GM10266 (cell line): ENCODE data around the gene MAT2A.

Experiments used
- DNase-seq: peaks from one replicate; pipeline ENCODE4 v3.0.0; 2012; ENCODE audit errors: extremely low spot score
- TF ChIP-seq, protein P1 (sequence below): IDR thresholded peaks from 2 replicates; pipeline ENCODE4 v1.5.1; 2012; ENCODE audit warnings: mild to moderate bottlenecking, low read depth; ENCODE audit not compliant: control insufficient read depth, insufficient read depth; ENCODE audit errors: missing control alignments

Gene MAT2A

DNA sequence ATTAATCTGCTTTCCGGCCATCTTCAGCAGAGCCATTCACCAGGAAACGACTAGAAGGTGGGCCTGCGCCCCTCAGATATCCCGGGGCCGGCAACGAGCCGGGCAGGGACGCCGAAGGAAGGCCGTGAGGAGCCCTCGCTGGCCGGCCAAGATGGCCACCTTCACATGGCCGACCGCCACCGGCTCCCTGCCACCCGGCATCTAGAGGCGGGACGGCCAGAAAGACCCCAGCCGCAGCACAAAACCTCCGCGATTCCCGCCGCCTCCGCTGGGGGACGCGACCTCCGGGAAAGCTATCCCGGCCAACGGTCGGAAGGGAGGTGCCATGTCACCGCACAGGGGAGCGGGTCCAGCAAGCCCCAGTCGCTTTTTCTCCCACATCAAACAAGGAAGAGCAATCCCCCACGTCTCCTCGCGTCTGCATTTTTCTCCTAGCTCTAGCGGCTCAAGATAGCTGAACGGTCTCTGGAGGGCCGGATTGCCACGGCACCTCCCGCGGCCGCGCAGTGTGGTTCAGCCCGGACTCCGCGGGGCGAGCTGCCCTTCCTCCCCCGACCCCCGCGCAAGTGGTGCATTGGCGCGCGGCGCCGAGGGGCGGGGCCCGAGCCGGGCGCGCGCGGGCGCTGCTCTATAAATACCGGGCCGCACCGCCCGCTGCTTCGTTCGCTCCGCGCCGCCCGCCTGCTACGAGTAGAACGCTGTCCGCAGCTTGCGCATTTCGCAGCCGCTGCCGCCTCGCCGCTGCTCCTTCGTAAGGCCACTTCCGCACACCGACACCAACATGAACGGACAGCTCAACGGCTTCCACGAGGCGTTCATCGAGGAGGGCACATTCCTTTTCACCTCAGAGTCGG is at the start of gene MAT2A:
Gene MAT2A (plus strand): TSS at position 662 of the 854 bp plus-strand sequence. CDS start 120 bp downstream, at position 782.
- TF ChIP-seq, protein P1, sequence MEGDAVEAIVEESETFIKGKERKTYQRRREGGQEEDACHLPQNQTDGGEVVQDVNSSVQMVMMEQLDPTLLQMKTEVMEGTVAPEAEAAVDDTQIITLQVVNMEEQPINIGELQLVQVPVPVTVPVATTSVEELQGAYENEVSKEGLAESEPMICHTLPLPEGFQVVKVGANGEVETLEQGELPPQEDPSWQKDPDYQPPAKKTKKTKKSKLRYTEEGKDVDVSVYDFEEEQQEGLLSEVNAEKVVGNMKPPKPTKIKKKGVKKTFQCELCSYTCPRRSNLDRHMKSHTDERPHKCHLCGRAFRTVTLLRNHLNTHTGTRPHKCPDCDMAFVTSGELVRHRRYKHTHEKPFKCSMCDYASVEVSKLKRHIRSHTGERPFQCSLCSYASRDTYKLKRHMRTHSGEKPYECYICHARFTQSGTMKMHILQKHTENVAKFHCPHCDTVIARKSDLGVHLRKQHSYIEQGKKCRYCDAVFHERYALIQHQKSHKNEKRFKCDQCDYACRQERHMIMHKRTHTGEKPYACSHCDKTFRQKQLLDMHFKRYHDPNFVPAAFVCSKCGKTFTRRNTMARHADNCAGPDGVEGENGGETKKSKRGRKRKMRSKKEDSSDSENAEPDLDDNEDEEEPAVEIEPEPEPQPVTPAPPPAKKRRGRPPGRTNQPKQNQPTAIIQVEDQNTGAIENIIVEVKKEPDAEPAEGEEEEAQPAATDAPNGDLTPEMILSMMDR, result peak; percentile 72
- DNase-seq, result peak; percentile 95

DNA sequence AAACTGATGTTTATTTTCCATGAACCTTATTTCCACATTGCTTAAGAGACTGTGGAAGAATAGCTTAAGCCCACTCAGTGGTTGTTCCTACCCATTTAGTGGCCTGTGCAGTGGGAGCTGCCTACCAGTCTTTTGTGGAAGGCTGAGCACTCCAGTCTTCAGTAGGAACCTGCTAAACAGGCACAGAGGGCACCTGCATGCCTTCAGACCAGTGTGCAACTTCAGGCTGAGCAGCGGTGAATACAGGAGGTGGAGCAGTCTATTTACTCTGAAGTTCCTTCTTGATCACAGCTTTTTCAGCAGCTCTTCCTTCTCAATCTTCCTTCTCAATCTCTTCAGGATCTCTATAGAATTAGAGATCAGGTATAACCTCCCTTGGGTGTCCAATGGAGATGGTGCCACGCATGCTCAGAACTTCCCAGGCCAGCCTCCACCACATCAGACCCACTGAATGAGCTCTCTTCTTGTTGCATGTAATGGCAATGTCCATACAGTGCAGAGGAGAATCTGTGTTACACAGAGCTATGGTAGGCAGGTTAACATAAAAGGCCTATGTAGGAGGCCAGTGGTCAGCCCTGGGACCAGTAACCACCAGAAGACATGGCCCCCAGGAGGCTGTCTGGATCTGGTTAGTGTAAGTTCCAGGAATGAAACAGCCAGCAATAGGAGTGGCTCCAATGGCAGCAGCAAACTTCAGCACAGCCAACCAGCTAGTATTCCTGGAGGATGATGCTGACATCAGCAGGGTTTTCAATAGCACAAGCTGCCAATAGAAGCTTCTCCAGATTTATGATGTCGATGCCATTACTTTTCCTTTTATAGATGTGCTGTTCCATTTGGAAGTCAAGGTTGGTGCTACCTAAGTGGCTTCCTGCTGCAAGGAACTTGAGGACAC is 47.9 kb upstream of the MAT2A start:
- no peak for DNase-seq
- TF ChIP-seq, protein P1, result no peak

DNA sequence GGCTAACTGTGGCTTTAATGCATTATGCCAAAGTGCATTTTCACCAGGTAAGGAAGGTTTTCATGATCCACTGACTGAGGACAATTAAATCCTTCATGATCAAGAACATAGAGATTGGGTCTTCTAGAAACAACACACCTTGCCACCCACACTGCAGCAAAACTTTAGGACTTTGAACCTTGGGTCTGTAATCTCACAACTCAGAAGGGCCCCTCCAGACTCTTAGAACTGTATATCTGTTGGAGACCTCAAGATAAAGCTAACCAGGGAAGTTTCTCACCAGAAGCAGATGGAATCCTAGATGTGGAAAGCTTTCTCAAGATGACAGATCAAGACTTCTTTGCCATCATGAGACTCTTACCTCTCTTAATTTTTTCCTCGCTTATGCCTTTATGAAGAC is 42.5 kb upstream of the MAT2A start:
- no peak for DNase-seq

DNA sequence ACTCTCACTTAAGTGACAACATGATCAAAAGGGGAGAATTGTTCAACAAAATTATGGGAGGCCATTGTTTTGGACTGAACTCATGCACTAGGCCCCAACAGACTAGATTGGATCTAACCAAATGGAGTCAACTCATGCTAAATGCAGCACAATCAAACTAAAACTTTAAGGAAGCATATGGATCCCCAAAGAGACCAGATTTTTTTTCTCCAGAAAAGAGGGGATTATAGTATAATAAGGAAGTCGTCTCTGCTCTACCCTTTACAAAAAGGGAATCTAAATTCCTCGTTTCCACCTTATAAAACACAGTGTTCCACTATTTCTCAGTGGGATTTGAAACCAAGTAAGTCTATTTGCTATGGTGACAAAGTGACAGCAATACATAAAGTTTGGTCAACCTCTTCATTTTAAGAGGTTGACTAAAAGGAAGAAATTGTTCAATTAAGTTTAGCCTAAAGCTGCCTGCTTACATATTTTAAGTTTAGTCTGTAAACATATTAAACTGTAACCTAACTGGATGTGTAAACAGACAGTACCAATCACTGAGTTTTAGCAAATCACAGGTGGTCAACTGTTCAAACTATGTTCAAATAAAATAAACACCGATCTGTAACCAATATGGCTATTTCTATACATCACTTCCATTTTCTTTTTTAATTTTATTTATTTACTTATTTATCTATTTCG is 40.9 kb upstream of the MAT2A start:
- TF ChIP-seq, protein P1, result no peak
- no peak for DNase-seq

More for the DNA sequence above, 42.5 kb upstream of the MAT2A start:
- TF ChIP-seq, protein P1, result no peak

DNA sequence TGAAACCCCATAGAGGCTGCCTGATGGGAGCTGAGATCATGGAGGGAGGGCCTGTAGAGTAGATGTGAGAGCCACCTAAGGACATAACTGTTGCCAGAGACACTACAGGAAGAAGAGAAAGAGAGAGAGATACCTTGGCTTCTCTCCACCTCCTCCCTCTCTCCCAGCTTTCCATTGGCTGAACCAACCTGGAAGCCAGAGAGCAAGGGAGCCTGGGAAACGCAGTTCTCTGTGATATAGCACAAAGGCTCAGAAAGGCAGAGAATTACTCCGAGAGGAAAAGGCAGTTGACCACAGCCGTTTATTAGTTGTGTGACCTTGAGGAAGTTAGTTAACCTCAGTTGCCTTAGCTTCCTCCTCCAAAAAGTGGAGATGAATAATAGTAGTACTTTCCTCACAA is 37.7 kb upstream of the MAT2A start:
- TF ChIP-seq, protein P1, result no peak
- no peak for DNase-seq

DNA sequence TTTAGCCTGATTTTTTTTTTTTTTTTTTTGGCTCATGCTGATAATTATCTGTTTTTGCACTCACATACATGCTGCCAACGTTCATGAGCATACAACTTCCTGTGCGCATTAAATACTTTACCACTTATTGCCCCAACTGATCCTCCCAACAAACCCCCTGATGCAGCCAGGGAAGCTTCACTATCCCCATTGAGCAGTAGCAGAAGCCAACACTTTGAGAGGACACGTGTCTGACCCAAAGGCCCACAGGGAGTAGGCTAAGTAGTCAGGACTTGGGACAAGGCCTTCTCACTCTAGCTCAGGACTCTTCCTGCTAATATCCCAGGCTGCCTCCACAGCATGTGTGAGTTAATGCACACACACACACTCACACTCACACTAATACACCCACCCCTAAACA is 36.2 kb upstream of the MAT2A start:
- TF ChIP-seq, protein P1, result no peak

More for the DNA sequence above, 36.2 kb upstream of the MAT2A start:
- DNase-seq, result no peak
